OCI-LY1 (cell line): ENCODE measurements around the gene MBNL1.

ENCODE experiments used
- H2AFZ ChIP-seq: fragments of 200-600 bp; sonication (generic), shearing (Covaris generic); 2 replicates; pipeline ENCODE4 v1.6.0; 2014; ENCODE audit warnings: antibody characterized with exemption, mild to moderate bottlenecking, low read length
- H3F3A ChIP-seq: fragments of 200-600 bp; sonication (generic), shearing (Covaris generic); 2 replicates; pipeline ENCODE4 v1.6.0; 2014; ENCODE audit warnings: mild to moderate bottlenecking, antibody characterized with exemption, low read length, moderate library complexity; ENCODE audit not compliant: insufficient read depth
- H3K27ac ChIP-seq: fragments of 200-600 bp; sonication (generic); 2 replicates; pipeline ENCODE4 v1.5.1; 2014; ENCODE audit warnings: low read length, mixed run types, mild to moderate bottlenecking, low read depth; ENCODE audit not compliant: poor library complexity, severe bottlenecking
- H3K27me3 ChIP-seq: fragments of 200-600 bp; sonication (generic); 2 replicates; pipeline ENCODE4 v1.6.0; 2014; ENCODE audit warnings: antibody characterized with exemption, mild to moderate bottlenecking, low read length, moderate library complexity; ENCODE audit not compliant: insufficient read depth
- H3K36me3 ChIP-seq: fragments of 200-600 bp; sonication (generic); 2 replicates; pipeline ENCODE4 v1.6.1; 2014; ENCODE audit warnings: mild to moderate bottlenecking, antibody characterized with exemption, low read length, moderate library complexity, mixed read lengths; ENCODE audit not compliant: insufficient read depth
- H3K4me1 ChIP-seq: fragments of 200-600 bp; sonication (generic); 2 replicates; pipeline ENCODE4 v1.5.1; 2014; ENCODE audit warnings: mild to moderate bottlenecking, low read length, moderate library complexity; ENCODE audit not compliant: insufficient read depth, severe bottlenecking
- H3K4me2 ChIP-seq: fragments of 200-600 bp; sonication (generic), shearing (Covaris generic); 2 replicates; pipeline ENCODE4 v1.6.1; 2014; ENCODE audit warnings: low read length
- H3K4me3 ChIP-seq: fragments of 200-600 bp; sonication (generic); 2 replicates; pipeline ENCODE4 v1.5.1; 2014; ENCODE audit warnings: low read length, low read depth, mild to moderate bottlenecking, mixed read lengths; ENCODE audit not compliant: poor library complexity, severe bottlenecking
- H3K79me2 ChIP-seq: fragments of 200-600 bp; shearing (Covaris generic); 2 replicates; pipeline ENCODE4 v1.6.1; 2016; ENCODE audit warnings: mixed run types, low read length, mixed read lengths; ENCODE audit not compliant: insufficient read depth
- H3K9ac ChIP-seq: fragments of 200-600 bp; sonication (generic), shearing (Covaris generic); 2 replicates; pipeline ENCODE4 v1.6.1; 2014; ENCODE audit warnings: mild to moderate bottlenecking, low read length, mixed read lengths
- H3K9me2 ChIP-seq: fragments of 200-600 bp; sonication (generic), shearing (Covaris generic); 2 replicates; pipeline ENCODE4 v1.6.1; 2014; ENCODE audit warnings: low read depth, mild to moderate bottlenecking, low read length, mixed read lengths
- H3K9me3 ChIP-seq: fragments of 200-600 bp; shearing (Covaris generic); 2 replicates; pipeline ENCODE4 v1.6.1; 2014; ENCODE audit warnings: low read length, mixed read lengths
- H4K20me1 ChIP-seq: fragments of 200-600 bp; sonication (generic), shearing (Covaris generic); 2 replicates; pipeline ENCODE4 v1.6.0; 2016; ENCODE audit warnings: mild to moderate bottlenecking, low read length; ENCODE audit not compliant: insufficient read depth
- EZH2 ChIP-seq: fragments of 200-600 bp; sonication (generic), shearing (Covaris generic); IDR thresholded peaks from 2 replicates; pipeline ENCODE4 v1.8.0; 2017; ENCODE audit warnings: borderline replicate concordance, mixed run types, mild to moderate bottlenecking, antibody characterized with exemption, low read length, moderate library complexity, mixed read lengths
- TF ChIP-seq, protein P1 (sequence below): fragments of 200-600 bp; sonication (generic), shearing (Covaris generic); IDR thresholded peaks from 2 replicates; pipeline ENCODE4 v1.5.1; 2017; ENCODE audit warnings: mild to moderate bottlenecking, antibody characterized with exemption, low read length, moderate library complexity, mixed read lengths

Gene MBNL1

DNA sequence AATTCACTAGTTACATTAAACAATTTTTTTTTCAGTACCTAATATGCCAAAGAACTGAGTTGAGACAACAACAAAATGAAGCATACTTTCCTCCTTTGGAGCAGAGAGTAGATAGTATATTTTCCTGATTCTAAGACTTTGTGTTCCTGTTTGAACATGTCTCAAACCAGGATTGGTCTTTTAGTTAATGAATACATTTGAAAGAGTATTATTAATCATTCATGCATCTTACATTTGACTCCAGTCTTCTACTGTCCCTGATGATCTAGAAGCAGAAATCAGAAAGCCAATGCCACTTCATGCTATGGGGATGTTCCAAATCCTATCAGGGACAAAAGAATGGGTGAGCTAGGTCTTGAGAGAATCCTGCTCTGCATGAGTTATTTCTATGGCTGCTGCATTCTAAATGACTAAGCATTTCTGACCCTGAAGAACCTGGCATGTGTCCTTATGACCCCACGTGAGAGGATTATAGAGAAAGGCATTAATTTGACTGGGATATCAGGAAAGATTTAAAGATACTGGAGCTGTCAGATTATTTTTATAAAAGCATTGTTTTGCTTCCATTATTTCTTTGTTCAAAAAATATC, 32.9 kb upstream of the MBNL1 start:
- Histone ChIP-seq H3K4me2 (no peak overlapping the region), H3K4me1 (peaks cover 22% of the 10 kb centered on the region), H2AFZ (no peak overlapping the region), H3K9me2 (no peaks in the 10 kb centered on the region), H3K9me3 (no peaks in the 10 kb centered on the region), H3K4me3 (no peak overlapping the region), H3F3A (no peaks in the 10 kb centered on the region), H3K36me3 (no peaks in the 10 kb centered on the region), H3K9ac (no peak overlapping the region), H4K20me1 (no peaks in the 10 kb centered on the region), H3K27me3 (no peaks in the 10 kb centered on the region), H3K27ac (no peak overlapping the region), H3K79me2 (no peaks in the 10 kb centered on the region)
- TF ChIP-seq EZH2: no peak
- TF ChIP-seq, protein P1, sequence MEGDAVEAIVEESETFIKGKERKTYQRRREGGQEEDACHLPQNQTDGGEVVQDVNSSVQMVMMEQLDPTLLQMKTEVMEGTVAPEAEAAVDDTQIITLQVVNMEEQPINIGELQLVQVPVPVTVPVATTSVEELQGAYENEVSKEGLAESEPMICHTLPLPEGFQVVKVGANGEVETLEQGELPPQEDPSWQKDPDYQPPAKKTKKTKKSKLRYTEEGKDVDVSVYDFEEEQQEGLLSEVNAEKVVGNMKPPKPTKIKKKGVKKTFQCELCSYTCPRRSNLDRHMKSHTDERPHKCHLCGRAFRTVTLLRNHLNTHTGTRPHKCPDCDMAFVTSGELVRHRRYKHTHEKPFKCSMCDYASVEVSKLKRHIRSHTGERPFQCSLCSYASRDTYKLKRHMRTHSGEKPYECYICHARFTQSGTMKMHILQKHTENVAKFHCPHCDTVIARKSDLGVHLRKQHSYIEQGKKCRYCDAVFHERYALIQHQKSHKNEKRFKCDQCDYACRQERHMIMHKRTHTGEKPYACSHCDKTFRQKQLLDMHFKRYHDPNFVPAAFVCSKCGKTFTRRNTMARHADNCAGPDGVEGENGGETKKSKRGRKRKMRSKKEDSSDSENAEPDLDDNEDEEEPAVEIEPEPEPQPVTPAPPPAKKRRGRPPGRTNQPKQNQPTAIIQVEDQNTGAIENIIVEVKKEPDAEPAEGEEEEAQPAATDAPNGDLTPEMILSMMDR: no peak

GRCh38 chr3:152236716-152237115, 32.0 kb upstream of the MBNL1 start:
- H3K79me2 ChIP-seq: no peaks in the 10 kb centered on the region

DNA sequence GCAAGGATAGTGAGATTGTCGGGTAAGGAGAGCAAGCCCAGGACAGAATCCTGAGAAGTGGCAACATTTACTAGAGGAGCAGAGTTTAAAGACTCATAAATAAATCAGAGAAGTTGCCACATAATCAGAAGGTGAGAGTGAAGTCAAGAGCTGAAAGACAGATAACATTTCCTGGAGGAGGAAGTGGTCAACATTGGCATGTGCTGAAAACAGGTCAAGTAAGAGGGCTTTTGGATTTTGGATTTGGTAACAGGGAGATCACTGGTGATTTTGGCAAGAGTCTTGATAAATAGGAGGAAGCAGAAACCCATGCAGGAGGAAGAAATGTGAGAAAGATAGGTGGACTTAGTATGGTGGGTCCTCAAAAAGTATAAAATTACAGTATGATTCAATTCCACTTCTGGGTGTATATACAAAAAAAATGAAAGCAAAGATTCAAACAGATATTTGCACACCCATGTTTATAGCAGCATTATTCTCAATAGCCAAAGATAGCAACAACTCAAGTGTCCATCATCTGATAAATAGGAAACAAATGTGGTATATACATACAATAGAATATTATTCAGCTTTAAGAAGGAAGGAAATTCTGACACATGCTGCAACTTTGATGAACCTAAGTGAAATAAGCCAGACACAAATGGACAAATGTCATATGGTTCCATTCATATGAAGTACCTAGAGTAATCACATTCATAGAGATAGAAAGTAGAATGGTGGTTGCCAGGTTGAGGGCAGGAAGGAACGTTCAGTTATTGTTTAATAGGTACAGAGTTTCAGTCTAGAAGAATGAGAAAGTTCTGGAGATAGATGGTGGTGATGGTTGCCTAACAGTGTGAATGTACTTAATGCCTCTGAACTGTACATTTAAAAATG, 27.3 kb upstream of the MBNL1 start:
- H3K27ac ChIP-seq: peak overlapping the region; percentile 86
- no peaks in the 10 kb centered on the region for H3K27me3 ChIP-seq

More at GRCh38 chr3:152236716-152237115, 32.0 kb upstream of the MBNL1 start:
- Histone ChIP-seq H3K4me1 (peaks cover 31% of the 10 kb centered on the region), H3K9ac (no peak overlapping the region), H3K4me2 (no peak overlapping the region), H3F3A (no peaks in the 10 kb centered on the region), H3K4me3 (no peak overlapping the region), H3K9me3 (no peaks in the 10 kb centered on the region), H3K36me3 (no peaks in the 10 kb centered on the region), H3K27me3 (no peaks in the 10 kb centered on the region), H4K20me1 (no peaks in the 10 kb centered on the region), H3K27ac (no peak overlapping the region), H2AFZ (no peak overlapping the region), H3K9me2 (no peaks in the 10 kb centered on the region)
- no peak for TF ChIP-seq EZH2
- TF ChIP-seq, protein P1: no peak

More for the DNA sequence above, 27.3 kb upstream of the MBNL1 start:
- H4K20me1 ChIP-seq: no peaks in the 10 kb centered on the region
- H3K4me2 ChIP-seq: peak overlapping the region; percentile 1; the same call in 1 of the 2 replicates
- peaks cover 74% of the 10 kb centered on the region for H3K4me1 ChIP-seq
- no peaks in the 10 kb centered on the region for H3K9me2 ChIP-seq
- H3K9me3 ChIP-seq: no peaks in the 10 kb centered on the region
- H3K4me3 ChIP-seq: no peak overlapping the region
- H2AFZ ChIP-seq: peak overlapping the region; percentile 19
- TF ChIP-seq, protein P1: no peak
- no peak for TF ChIP-seq EZH2
- no peak overlapping the region for H3K9ac ChIP-seq
- peaks cover 22% of the 10 kb centered on the region for H3K79me2 ChIP-seq
- H3K36me3 ChIP-seq: no peaks in the 10 kb centered on the region
- H3F3A ChIP-seq: peaks cover 6% of the 10 kb centered on the region; the same call in 1 of the 2 replicates
